GM12891 (cell line): ENCODE results near the gene CACNA1G.

Source experiments
- PAX5 ChIP-seq: IDR thresholded peaks from 2 replicates; pipeline ENCODE4 v1.6.1; 2011; ENCODE audit warnings: low read length, moderate library complexity, mild to moderate bottlenecking; ENCODE audit not compliant: insufficient read depth, severe bottlenecking
- POLR2A ChIP-seq: IDR thresholded peaks from 2 replicates; pipeline ENCODE4 v1.6.1; 2011; ENCODE audit warnings: low read depth, low read length, control low read depth
- POLR2AphosphoS5 ChIP-seq: IDR thresholded peaks from 2 replicates; pipeline ENCODE4 v1.6.1; 2011; ENCODE audit warnings: low read depth, low read length, control low read depth
- SPI1 ChIP-seq: IDR thresholded peaks from 2 replicates; pipeline ENCODE4 v1.6.1; 2011; ENCODE audit warnings: low read depth, low read length, control low read depth
- TAF1 ChIP-seq: IDR thresholded peaks from 2 replicates; pipeline ENCODE4 v1.6.1; 2011; ENCODE audit warnings: low read depth, low read length, control low read depth

GRCh38 chr17:50578173-50578572 is 17.7 kb downstream of the CACNA1G start:
- no peak for TF ChIP-seq POLR2A
- no peak for TF ChIP-seq SPI1
- no peak for TF ChIP-seq TAF1
- TF ChIP-seq POLR2AphosphoS5 = no peak
- no peak for TF ChIP-seq PAX5
